Adipose tissue (tissue), 3 donors: Measurements from ENCODE around the gene DYNC1I2. TPM values are rescaled to one million over a fixed set of nuclear protein-coding genes. Genes with fewer than 3 reads are reported as not detected.

Source experiments
- H3K27ac ChIP-seq: one replicate; pipeline ENCODE4 v1.5.1; 2013; ENCODE audit warnings: low read depth, low read length
- WGBS, 3 donors: extraction: QIAGEN DNeasy Blood & Tissue Kit; methylation state at CpG; one replicate each; pipeline ENCODE4 v1.1.7; 2013; 5-methylcytosine and 5-hydroxymethylcytosine counted together
- polyA plus RNA-seq, 3 donors: library from polyadenylated mRNA; stranded (reverse); fragments of 200-250 nt; gene quantifications; one replicate each; pipeline ENCODE4 v1.2.3, GENCODE V29; 2013
- donor health status: healthy with polysubstance abuse.
- donor health status: Bipolar disorder and iron deficiency.
- donor health status: healthy.

Gene DYNC1I2
- polyA plus RNA-seq = 10 to 100 TPM; 49.1 to 66.0 (median 59.9) TPM

DNA sequence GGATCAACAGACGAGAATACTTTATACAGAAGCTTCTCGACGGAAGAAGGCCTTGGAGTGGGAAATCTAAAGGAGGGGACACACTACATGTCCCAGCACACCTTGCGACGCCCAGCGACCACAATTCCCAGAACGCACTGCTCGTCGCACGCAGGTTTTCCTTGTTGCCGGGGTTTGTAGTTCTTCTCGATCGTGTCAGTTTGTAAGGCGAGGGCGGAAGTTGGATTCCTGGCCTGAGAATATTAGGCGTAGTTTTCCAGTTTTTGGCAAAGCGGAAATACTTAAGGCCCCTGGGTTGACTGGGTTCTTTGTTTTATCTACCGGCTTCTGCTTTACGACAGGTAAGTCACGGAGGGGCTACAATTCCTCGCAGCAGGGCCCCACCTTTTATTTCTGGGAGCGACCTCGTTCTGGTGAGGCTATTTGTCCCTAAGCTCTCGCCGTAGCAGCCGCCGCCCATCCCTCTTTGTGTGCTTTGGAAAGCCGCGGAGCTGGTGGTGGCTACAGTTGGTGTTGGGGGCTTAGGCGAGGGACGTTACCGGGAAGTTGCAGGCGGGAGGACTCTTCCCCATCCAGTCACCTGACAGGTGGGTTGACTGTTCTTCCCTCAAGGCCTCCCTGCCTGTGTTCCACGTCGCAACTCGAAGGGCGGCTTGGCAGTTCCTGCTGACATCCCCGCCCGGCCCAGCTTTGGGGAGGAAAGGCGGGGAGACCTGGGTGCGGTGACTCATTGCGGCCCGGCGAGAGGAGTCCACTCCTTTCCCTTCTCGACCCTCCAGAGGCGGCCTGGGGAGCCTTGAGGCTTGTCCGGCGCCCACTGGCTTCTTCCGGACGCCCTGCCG is at the start of gene DYNC1I2:
DYNC1I2 (plus strand) TSS at position 183 of the 842 bp plus-strand sequence. CDS start 2,687 bp downstream, outside the sequence.
- 0% methylated on average over 48 to 51 of the region's 51 CpGs for whole genome bisulfite sequencing, 3 donors

DNA sequence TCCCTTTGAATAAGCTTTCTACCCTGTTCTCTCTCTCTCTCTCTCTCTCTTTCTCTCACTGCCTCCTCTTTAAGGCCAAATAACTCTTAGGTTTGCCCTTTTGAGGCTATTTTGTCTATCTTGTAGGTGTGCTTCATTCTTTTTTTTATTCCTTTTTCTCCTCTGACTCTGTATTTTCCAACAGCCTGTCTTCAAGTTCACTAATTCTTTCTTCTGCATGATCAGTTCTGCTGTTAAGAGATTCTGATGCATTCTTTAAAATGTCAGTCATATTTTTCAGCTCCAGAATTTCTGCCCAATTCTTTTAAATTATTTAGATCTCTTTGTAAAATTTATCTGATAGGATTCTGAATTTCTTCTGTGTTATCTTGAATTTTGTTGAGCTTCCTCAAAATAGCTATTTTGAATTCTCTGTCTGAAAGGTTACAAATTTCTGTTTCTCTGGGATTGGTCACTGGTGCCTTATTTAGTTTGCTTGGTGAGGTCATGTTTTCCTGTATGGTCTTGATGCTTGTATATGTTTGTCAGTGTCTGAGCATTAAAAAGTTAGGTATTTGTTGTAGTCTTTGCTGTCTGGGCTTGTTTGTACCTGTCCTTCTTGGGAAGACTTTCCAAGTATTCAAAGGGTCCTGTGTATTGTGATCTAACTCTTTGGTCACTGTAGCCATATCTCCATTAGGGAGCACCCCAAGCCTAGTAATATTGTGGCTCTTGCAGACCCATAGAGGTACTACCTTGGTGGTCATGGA is 35.4 kb upstream of the DYNC1I2 start:
- no peak overlapping the region for H3K27ac ChIP-seq

More for the DNA sequence above, at the start of gene DYNC1I2:
- no peak within 1 kb of the TSS for H3K27ac ChIP-seq

DNA sequence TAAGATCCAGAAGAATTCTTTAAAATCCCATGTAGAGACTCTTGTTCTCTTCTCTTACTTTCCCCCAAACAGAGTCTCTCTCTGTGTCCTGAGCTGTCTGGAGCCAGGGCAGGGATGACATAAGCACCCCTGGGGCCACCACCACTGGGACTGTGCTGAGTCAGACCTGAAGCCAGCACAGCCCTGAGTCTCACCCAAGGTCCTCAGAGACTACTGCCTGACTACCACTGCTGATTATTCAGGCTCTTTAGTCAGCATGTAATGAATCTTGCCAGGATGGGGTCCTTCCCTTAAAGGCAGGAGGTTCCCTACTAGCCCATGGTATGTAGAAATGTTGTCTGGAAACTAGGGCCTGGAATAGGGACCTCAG is 34.9 kb upstream of the DYNC1I2 start:
- no peak overlapping the region for H3K27ac ChIP-seq

DNA sequence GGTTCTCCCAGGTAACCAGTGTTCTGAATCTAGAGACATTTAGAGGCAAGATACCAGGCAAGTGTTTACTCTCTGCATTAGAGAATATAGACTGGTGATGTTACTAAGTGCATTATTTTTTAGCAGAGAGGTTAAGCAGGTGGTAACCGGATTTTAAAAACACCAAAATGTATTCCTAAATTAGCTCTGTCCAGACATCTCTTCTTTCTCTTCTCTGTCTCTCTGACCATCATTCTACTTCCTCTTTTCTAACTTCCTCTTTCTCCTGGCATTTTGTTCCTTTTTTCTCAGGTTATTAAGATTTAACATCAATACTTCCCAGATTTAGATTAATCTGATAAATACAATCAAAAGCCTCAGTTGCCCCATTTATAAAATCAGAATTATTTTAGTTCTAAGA is 31.7 kb upstream of the DYNC1I2 start:
- no peak overlapping the region for H3K27ac ChIP-seq
- WGBS, 3 donors = 48 to 82% (median 50%) methylated on average over 1 of the region's 1 CpG

DNA sequence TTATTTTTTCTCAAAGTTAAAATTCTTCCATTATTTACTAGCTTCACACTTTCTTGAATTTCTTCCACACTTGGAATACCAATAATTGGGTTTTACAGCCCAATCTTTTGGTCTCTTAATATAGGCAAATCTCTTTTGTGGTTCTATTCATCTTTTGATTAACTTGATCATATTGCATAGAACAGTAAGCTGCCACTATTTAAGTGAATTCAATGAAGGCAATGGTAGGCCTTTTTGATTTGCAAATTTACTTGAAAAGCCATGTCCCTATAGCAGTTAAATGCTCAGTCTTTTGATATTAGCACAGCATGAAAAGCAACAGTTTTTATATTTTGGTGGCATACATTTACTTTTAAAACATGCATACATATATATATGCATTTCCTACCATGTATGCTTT is 20.2 kb upstream of the DYNC1I2 start:
- no peak overlapping the region for H3K27ac ChIP-seq

DNA sequence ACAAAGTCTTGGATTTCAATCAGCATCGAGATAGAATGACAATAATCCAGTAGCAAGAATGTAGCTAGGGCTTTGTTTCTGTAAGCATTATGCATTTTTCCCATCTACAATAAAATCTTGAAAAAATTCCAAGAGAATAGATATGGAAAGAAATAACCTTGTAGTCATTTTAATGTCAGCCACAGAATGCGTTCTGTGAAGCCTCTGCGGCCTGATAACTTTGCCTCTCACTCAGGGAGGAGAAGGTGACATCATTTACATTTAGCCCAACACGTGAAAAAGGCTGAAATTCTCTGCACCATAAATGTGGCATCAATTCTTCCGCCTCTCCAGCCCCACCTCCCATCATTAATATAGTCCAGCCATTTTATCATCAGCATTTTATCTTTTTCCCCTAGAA is 19.1 kb upstream of the DYNC1I2 start:
- WGBS, 3 donors = 73 to 78% (median 77%) methylated on average over 5 of the region's 5 CpGs
- H3K27ac ChIP-seq = no peak overlapping the region

DNA sequence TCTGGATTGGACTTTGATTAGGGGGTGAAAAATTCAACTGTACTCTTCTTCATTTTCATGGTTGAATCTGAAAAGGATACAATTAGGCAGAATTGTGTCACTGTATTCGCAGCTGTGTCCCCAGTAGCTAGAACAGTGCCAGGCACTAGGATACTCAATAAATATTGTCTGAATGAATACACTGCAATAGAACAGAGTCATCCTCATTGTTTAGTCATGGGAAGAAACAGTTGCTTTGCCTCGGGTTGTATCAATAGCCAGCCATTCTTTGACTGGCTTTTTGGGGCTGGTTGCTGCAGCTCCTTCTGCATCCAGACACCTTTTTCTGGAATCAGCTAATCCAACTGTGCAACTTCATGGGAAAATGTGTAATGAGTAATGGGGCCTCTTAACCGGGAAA is 18.1 kb upstream of the DYNC1I2 start:
- 34 to 59% (median 58%) methylated on average over 3 of the region's 3 CpGs for WGBS, 3 donors
- H3K27ac ChIP-seq = no peak overlapping the region

DNA sequence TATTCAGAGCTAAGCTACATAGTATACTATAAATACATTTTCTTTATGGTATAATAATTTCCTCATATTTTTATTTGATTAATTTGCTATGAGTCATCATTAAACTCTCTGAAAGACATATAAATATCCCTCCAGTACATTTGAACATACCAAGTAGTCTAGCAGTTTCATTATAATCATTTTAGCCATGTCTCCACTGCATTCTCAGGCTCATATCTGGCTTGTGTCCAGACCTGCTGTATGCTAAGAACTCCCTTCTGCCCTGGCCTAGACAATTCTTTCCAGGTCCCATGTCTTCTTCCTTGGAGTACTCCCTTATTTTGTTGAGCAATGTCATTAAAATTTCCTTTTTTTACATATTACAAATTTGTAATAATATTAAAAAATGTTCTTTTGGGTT is 16.6 kb upstream of the DYNC1I2 start:
- no peak overlapping the region for H3K27ac ChIP-seq

DNA sequence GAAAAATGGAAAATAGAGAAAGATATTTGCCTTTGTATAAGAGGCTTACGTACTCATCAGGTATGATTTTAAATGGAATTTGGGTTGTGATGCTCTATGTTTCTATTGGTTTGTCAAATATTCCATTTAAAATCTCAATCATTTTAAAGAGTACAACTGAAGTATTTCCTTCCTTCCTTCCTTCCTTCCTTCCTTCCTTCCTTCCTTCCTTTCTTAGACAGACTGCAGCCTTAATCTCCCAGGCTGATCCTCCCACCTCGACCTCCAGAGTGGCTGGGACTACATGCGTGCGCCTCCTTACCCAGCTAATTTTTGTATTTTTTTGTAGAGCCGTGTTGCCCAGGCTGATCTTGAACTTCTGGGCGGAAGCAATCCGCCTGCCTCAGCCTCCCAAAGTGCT is 15.4 kb upstream of the DYNC1I2 start:
- WGBS, 3 donors = 86 to 88% (median 87%) methylated on average over 7 of the region's 7 CpGs
- no peak overlapping the region for H3K27ac ChIP-seq

DNA sequence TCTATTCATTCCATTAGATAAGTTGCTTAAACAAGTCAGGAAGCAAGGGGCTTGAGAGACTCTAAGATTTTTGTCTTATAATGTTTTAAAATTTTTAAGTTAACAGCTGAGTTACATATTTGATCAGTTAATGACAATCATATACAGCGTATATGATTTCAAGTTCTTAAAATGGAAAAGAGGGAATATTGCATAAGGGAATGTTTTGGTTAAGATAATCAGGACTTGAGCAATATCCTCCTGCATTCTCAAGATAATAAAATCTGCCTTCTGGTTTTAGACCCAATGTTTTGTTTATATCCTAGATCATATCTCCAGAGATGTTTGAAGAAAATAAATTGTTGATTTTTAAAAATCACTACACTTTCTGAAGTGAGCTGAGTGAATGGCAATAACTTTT is 13.4 kb upstream of the DYNC1I2 start:
- 55 to 77% (median 62%) methylated on average over 1 of the region's 1 CpG for WGBS, 3 donors

DNA sequence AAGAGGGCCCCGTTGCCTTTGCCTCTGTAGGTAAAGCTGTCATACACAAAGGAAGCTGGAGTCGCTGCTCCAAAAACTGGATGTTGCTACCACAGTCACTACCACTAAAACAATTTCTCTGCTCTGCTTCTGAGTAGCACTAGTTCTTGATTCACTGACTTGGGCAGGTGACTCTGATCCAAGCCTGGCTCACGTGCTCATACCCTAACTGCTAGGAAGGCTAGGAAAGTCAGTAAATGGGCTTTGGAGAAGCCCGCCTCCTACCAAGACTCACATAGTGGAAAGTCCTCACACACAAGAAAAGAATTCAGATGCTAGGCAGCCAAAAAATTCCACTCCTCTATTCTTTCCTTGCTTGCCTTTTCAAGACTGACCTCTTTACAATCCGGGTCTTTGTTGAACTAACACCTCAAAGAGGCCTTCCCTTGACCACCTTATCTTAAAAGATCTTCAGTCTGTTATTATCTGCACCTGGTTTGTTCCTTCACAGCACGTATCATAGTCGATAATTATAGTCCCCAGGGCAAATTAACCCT is 11.4 kb upstream of the DYNC1I2 start:
- 63 to 89% (median 83%) methylated on average over 7 of the region's 7 CpGs for WGBS, 3 donors

More for the DNA sequence above, 13.4 kb upstream of the DYNC1I2 start:
- H3K27ac ChIP-seq = no peak overlapping the region

DNA sequence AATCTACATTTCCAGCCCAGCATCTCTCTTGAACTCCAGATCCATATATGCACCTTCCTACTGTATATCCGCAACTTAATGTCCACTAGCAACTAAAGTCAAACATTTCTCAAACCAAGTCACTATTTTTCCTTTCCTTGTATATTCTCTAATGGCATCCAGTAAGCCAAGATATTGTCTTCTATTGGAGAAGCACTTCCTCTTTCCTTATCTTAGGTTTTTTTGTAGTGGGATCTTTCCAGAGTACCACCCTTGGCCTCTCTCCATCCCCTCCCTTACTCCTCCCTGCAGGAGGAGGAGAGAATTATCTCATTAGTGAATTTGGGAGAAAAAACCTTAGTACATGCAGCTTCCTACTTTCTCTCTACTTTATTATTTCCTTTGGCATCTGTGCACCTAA is 8.7 kb upstream of the DYNC1I2 start:
- H3K27ac ChIP-seq = no peak overlapping the region
- 33 to 93% (median 86%) methylated on average over 1 of the region's 1 CpG for WGBS, 3 donors

More for the DNA sequence above, 11.4 kb upstream of the DYNC1I2 start:
- H3K27ac ChIP-seq = no peak overlapping the region

DNA sequence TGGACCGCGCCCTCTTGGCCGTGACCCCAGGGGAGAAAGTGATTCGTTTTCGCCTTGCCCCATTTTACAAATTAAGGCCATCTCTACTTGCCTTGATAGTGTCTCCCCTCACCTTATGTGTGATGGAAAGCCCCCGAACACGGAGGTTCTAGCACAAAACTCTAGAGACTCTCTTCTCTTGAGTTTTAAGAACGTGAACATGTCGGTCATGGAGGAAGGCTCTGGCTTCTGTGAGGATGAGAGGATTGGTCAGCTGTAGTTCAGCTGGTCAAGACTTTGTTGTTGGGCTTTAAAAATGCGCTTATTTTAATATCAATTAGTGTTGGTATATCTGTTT is 828 bp downstream of the DYNC1I2 start:
- no peak overlapping the region for H3K27ac ChIP-seq
- 0% methylated on average over 10 of the region's 10 CpGs for WGBS, 3 donors

DNA sequence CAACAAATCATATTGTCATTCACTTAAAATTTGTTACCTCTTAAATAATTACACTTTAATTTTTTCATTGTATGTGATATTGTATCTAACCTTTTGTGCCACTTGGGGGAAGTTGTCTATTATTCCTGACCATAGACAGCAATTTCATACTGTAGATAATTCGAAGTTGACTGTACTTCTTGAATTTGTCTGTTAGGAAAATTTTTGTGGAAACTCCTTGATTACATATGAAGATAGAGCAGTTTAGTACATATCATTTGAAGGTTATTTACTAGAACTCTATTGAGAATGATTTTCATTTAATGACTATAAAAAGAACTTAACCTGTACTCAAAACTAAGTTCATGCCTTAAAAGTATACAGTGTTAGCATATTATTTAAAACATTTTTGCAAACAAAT is 5.1 kb downstream of the DYNC1I2 start:
- WGBS, 3 donors = 78 to 90% (median 80%) methylated on average over 1 of the region's 1 CpG
- H3K27ac ChIP-seq = no peak overlapping the region

DNA sequence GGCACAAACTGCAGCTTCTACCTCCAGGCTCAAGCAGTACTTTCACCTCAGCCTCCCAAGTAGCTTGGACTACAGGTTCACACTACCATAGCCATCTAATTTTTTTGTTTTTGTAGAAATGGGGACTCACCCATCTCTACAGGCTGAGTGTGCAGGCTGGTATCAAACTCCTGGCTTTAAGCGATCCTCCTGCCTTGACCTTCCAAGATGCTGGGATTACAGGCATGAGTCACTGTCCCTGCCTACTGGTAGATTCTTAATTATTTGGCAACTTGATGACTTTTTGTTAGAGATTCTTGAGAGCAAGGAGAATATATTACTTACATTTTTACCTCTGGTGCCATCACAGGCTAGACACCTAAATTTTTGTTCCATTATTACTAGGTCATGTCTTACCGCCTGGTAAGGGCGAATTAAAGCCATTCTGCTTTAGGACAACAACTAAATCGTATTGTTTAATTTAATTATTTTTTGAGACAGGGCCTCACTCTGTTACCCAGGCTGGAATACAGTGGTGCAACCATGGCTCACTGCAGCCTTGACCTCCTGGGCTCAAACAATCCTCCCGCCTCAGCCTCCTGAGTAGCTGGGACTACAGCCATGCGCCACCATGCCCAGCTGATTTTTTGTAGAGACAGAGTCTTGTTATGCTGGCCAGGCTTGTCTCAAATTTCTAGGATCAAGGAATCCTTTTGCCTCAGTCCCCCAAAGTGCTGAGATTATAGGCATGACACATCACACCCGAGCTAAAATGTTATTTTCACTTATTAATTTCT is 15.7 kb downstream of the DYNC1I2 start:
- 90 to 93% (median 92%) methylated on average over 7 of the region's 7 CpGs for WGBS, 3 donors

DNA sequence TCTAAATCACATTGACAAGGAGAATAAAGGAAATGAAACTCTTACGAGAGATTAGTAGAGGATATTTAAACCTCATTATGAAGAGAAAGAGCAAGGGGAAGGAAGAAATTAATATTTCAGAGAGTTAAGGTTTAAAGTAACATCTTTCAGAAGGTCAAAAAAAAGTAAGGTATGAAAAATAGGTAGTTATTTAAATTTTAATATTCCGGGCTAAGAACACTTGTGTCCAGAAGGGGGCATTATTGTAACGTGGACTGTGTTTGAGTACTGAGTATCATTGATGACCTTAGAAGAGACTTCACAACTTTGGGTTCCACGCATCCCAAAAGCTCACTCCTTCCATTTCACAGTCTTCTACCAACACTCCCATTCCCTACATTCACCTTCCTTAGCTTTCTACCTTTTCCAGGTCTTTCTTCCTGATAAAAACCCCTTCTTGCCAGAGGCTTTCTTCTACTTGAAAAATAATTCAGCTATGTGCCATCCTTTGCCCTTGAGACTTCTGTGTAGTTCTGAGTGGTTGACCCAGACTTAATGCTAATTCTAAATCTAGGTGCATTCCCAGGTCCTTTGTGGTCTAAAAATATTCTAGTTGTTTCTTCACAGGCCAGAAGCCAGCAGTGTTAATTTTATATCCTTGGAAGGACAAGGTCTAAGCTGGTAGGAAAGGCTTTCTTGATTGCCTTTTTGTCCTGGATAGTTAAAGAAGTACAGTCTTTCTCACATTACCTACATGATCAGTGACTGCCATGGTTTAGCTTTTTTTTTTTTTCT is 16.5 kb downstream of the DYNC1I2 start:
- 60 to 62% (median 61%) methylated on average over 4 of the region's 4 CpGs for WGBS, 3 donors
- no peak overlapping the region for H3K27ac ChIP-seq

More for the DNA sequence above, 15.7 kb downstream of the DYNC1I2 start:
- no peak overlapping the region for H3K27ac ChIP-seq

DNA sequence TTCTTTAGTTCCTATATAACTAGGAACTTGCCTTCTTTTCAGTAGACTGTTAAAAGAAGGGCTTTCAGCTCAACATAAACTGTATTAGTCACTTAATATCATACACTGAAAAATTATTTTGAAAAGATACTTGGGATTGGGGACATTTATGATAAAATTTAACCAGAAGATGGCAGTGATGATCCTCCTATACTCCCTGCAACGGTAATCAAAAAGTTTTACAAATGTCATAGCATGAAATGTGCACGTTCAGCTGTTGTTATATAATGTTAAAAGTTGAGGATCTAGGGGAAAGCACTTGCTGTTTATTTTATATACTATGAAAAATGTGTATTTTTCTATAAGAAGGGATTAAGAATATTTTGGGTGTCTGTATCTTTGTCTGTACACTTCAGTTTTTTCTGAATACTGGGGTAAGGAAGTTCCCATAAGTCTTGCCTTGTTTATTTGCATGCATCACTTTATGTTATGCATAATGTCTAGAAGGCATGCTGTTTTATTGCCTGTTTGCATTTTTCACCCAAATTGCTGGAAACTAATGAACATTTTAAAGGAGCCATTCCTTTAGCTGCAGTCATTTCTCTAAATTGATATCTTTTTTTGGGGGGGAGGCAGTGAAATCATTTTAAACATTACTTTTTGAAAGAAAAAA is 19.0 kb downstream of the DYNC1I2 start:
- H3K27ac ChIP-seq = no peak overlapping the region
- 9 to 35% (median 16%) methylated on average over 2 of the region's 2 CpGs for WGBS, 3 donors

DNA sequence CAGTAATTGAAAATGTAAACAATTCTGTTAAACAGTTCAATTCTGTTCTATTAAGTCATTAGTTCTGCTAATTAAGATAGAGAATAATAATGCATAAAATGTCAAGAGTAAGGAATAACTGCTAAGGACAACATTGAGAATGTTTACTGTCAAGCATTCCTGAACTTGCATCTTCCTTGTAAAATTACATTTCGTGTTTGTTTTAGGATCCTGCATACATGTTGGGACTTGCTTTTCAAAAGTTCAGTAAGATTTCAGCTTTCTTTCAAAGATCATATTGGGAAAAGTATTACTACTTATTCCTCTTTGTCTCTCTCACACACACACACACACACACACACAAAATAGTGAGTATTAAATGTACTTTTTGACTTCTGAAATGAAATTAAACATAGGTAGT is 20.5 kb downstream of the DYNC1I2 start:
- H3K27ac ChIP-seq = no peak overlapping the region
- WGBS, 3 donors = 70 to 95% (median 85%) methylated on average over 1 of the region's 1 CpG
